GM23248 (cell line): ENCODE results near the gene CKM. TPM values are rescaled to one million over a fixed set of nuclear protein-coding genes. Genes with fewer than 3 reads are reported as not detected.
"Not testable (repeated sequence)": the region's sequence is repeated elsewhere in the genome, so short reads cannot be mapped to it uniquely, and the experiment has no call there.

Experiments
- DNase-seq: peaks from one replicate; pipeline ENCODE4 v3.0.0-alpha.2; 2015
- H2AFZ ChIP-seq: fragments of 200-600 bp; sonication (generic); 2 replicates; pipeline ENCODE4 v1.6.1; 2016; ENCODE audit warnings: antibody characterized with exemption
- H3F3A ChIP-seq: fragments of 200-600 bp; sonication (generic); 2 replicates; pipeline ENCODE4 v1.6.1; 2016; ENCODE audit warnings: mild to moderate bottlenecking, antibody characterized with exemption, mixed run types; ENCODE audit not compliant: insufficient read depth
- H3K27ac ChIP-seq: fragments of 200-600 bp; sonication (generic); 2 replicates; pipeline ENCODE4 v1.5.1; 2016; ENCODE audit warnings: mild to moderate bottlenecking
- H3K27me3 ChIP-seq: fragments of 200-600 bp; sonication (generic); replicated peaks from 2 replicates; pipeline ENCODE4 v1.6.1; 2016; ENCODE audit warnings: mild to moderate bottlenecking; ENCODE audit not compliant: insufficient read depth
- H3K36me3 ChIP-seq: fragments of 200-600 bp; sonication (generic); 2 replicates; pipeline ENCODE4 v1.6.1; 2016; ENCODE audit warnings: low read depth, mild to moderate bottlenecking
- H3K4me1 ChIP-seq: fragments of 200-600 bp; sonication (generic); 2 replicates; pipeline ENCODE4 v1.6.1; 2016; ENCODE audit warnings: mild to moderate bottlenecking; ENCODE audit not compliant: insufficient read depth
- H3K4me2 ChIP-seq: fragments of 200-600 bp; sonication (generic); one replicate; pipeline ENCODE4 v1.6.1; 2016; ENCODE audit warnings: mild to moderate bottlenecking; ENCODE audit not compliant: unreplicated experiment
- H3K4me3 ChIP-seq: fragments of 200-600 bp; sonication (generic); 2 replicates; pipeline ENCODE4 v1.5.1; 2016; ENCODE audit warnings: mild to moderate bottlenecking
- H3K79me2 ChIP-seq: fragments of 200-600 bp; sonication (generic); 2 replicates; pipeline ENCODE4 v1.6.1; 2016; ENCODE audit warnings: mild to moderate bottlenecking; ENCODE audit not compliant: insufficient read depth
- H3K9ac ChIP-seq: fragments of 200-600 bp; sonication (generic); 2 replicates; pipeline ENCODE4 v1.6.1; 2016; ENCODE audit warnings: mild to moderate bottlenecking
- H3K9me2 ChIP-seq: fragments of 200-600 bp; sonication (generic); 2 replicates; pipeline ENCODE4 v1.6.1; 2016; ENCODE audit warnings: mixed run types, mild to moderate bottlenecking, moderate library complexity; ENCODE audit not compliant: insufficient read depth
- H3K9me3 ChIP-seq: fragments of 200-600 bp; sonication (generic); one replicate; pipeline ENCODE4 v1.6.1; 2017; ENCODE audit warnings: low read depth
- H4K20me1 ChIP-seq: fragments of 200-600 bp; sonication (generic); 2 replicates; pipeline ENCODE4 v1.6.0; 2016; ENCODE audit not compliant: insufficient read depth
- EZH2 ChIP-seq: fragments of 200-600 bp; sonication (generic); IDR thresholded peaks from 2 replicates; pipeline ENCODE4 v1.6.1; 2018; ENCODE audit warnings: antibody characterized with exemption, mild to moderate bottlenecking; ENCODE audit not compliant: insufficient read depth, poor library complexity, severe bottlenecking
- EZH2phosphoT487 ChIP-seq: fragments of 200-600 bp; sonication (generic); IDR thresholded peaks from 2 replicates; pipeline ENCODE4 v1.6.1; 2018; ENCODE audit warnings: antibody characterized with exemption, moderate library complexity, mild to moderate bottlenecking, low read depth; ENCODE audit not compliant: insufficient read depth
- WGBS, 2 experiments: methylation state at CpG; one replicate each; pipeline ENCODE4 v1.1.6; 2015 to 2017; ENCODE audit warnings: low lambda C conversion rate in 2 of 2, low coverage in 1 of 2; ENCODE audit errors: missing lambda C conversion rate in 2 of 2; 5-methylcytosine and 5-hydroxymethylcytosine counted together
- in situ Hi-C: fragments of 300-500 bp; cut with MboI; formaldehyde crosslinking; loops from 2 replicates; pipeline ENCODE4 v1.15.0; 2020
- polyA plus RNA-seq: library from polyadenylated mRNA; unstranded; fragments of >200 nt; fragmentation: Nextera tagmentation; extraction: Ambion mirVana; gene quantifications from 2 replicates; pipeline ENCODE4 v1.2.1, GENCODE V29; 2016
- total RNA-seq: library from RNA; depleted of rRNA; stranded (reverse); fragments of >200 nt; shearing (Covaris generic); gene quantifications from 2 replicates; pipeline ENCODE4 v1.2.3, GENCODE V29; 2014

CKM gene
- total and polyA plus RNA-seq, 2 experiments from 2014 or later = not detected

DNA sequence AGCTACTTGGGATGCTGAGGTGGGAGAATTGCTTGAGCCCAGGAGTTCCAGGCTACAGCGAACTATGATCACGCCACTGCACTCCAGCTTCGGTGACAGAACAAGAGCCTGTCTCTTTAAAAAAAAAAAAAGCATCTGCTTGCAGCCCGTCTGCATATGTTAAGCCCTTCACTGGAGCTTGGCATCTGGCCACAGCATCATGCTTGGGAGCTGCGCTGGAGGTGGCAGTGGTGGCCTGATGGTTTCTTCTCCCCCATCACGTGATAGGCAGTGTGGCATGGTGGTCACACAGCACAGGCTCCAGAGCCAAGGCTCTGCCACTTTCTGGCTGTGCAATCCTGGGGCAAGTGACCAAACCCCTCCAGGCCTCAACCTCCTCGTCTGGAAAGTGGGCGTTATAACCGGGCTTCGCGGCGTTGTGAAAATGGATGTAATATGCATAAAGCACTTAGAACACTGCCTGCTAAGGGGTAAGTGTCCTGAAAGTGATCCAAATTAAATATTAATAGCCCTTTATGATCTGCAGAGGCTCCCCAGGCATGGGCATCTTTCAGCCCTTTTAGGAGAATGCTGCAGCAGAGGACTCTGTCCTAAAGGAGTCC is 47.2 kb downstream of the CKM start:
- Histone ChIP-seq H3K9me2 (no peaks in the 10 kb centered on the region), H3K9ac (no peak overlapping the region), H3K4me1 (no peaks in the 10 kb centered on the region), H3K79me2 (no peaks in the 10 kb centered on the region), H3K36me3 (peaks cover 14% of the 10 kb centered on the region; the same call in 1 of the 2 replicates), H3K9me3 (no peaks in the 10 kb centered on the region), H2AFZ (no peak overlapping the region), H3K4me2 (no peak overlapping the region), H3F3A (no peaks in the 10 kb centered on the region), H3K4me3 (no peak overlapping the region), H3K27ac (no peak overlapping the region), H4K20me1 (no peaks in the 10 kb centered on the region), H3K27me3 (no peaks in the 10 kb centered on the region)
- 71 to 74% methylated on average over 12 of the region's 12 CpGs for WGBS, 2 experiments
- no peak for DNase-seq
- in situ Hi-C loops = no loop called here
- TF ChIP-seq EZH2phosphoT487 = no peak
- TF ChIP-seq EZH2 = no peak

DNA sequence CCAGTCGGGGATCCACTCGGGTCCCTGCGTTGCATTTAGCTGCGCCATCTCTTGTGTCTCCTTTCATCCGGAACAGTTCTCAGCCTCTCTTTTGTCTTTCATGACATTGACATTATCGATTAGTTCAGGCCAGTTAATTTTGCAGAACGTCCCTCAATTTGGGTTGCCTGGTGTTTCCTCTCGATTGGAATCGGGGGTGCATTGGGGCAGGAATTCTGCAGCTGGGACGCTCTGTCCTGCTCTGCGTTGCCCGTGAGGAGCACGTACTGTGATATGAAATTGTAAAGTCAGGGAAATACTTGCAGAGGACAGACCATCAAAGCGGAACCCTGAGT is 49.2 kb downstream of the CKM start:
- 93 to 95% methylated on average over 14 of the region's 14 CpGs for WGBS, 2 experiments
- H4K20me1 ChIP-seq = no peaks in the 10 kb centered on the region
- H3K79me2 ChIP-seq = no peaks in the 10 kb centered on the region
- no peak overlapping the region for H3K27ac ChIP-seq
- H3K9me3 ChIP-seq = no peaks in the 10 kb centered on the region
- H3K27me3 ChIP-seq = no peaks in the 10 kb centered on the region
- no peak for TF ChIP-seq EZH2phosphoT487
- no peak for TF ChIP-seq EZH2
- no peaks in the 10 kb centered on the region for H3K9me2 ChIP-seq
- H3K9ac ChIP-seq = no peak overlapping the region
- no peak overlapping the region for H3K4me3 ChIP-seq
- peaks cover 1% of the 10 kb centered on the region; the same call in 1 of the 2 replicates for H3K36me3 ChIP-seq
- no peak overlapping the region for H3K4me2 ChIP-seq
- H2AFZ ChIP-seq = no peak overlapping the region
- H3F3A ChIP-seq = no peaks in the 10 kb centered on the region
- H3K4me1 ChIP-seq = no peaks in the 10 kb centered on the region
- in situ Hi-C loops = no loop called here
- DNase-seq = no peak

DNA sequence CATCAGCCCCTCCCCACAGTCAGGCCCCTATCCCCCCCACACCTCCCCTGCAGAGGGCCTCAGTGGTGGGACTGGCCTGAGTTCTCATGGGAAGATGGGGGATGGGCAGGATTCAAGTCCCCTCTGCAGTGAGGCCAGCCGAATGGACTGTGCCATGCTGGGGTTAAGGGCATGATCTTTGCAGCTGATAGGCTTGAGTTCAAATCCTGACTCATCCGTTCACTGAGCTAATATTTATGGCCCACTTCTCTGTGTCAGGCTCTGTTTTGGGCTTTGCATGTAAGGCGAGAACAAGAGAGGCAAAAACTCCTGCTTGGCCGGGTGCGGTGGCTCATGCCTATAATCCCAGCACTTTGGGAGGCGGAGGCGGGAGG is 51.0 kb downstream of the CKM start:
- in situ Hi-C loops = no loop called here

DNA sequence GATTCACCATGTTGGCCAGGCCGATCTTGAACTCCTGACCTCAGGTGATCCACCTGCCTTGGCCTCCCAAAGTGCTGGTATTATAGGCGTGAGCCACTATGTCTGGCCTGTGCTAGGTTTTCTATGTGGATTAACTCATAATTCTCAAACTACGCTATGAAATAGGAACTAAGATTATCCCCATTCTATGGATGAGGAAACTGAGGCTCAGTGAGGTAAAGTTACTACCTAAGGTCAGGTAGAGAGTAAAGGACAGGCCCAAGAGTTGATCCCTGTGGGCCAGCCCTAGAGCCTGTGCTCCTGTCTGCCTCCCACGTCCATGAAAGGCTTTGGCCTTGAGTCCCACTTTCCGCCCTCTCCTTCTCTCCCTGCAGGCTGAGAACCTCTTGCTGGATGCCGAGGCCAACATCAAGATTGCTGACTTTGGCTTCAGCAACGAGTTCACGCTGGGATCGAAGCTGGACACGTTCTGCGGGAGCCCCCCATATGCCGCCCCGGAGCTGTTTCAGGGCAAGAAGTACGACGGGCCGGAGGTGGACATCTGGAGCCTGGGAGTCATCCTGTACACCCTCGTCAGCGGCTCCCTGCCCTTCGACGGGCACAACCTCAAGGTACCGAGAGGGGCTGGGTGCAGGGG is 51.5 kb downstream of the CKM start:
- no peak overlapping the region for H3K4me3 ChIP-seq
- no peaks in the 10 kb centered on the region for H3F3A ChIP-seq
- H4K20me1 ChIP-seq = no peaks in the 10 kb centered on the region
- peaks cover 6% of the 10 kb centered on the region; the same call in 1 of the 2 replicates for H3K36me3 ChIP-seq
- no peaks in the 10 kb centered on the region for H3K9me3 ChIP-seq
- no peaks in the 10 kb centered on the region for H3K79me2 ChIP-seq
- H3K9ac ChIP-seq = no peak overlapping the region
- H3K9me2 ChIP-seq = no peaks in the 10 kb centered on the region
- no peak overlapping the region for H3K27ac ChIP-seq
- no peak for DNase-seq
- no peak overlapping the region for H2AFZ ChIP-seq
- no peaks in the 10 kb centered on the region for H3K27me3 ChIP-seq
- 82 to 87% methylated on average over 21 of the region's 21 CpGs for WGBS, 2 experiments
- no peak overlapping the region for H3K4me2 ChIP-seq
- in situ Hi-C loops = no loop called here
- no peak for TF ChIP-seq EZH2phosphoT487
- no peak for TF ChIP-seq EZH2
- H3K4me1 ChIP-seq = no peaks in the 10 kb centered on the region

More for the DNA sequence above, 51.0 kb downstream of the CKM start:
- Histone ChIP-seq H3K9me2 (no peaks in the 10 kb centered on the region), H3K9me3 (no peaks in the 10 kb centered on the region), H3K4me2 (no peak overlapping the region), H3K27ac (no peak overlapping the region), H3F3A (no peaks in the 10 kb centered on the region), H3K4me3 (no peak overlapping the region), H3K4me1 (no peaks in the 10 kb centered on the region), H2AFZ (no peak overlapping the region), H3K36me3 (peaks cover 6% of the 10 kb centered on the region; the same call in 1 of the 2 replicates), H4K20me1 (no peaks in the 10 kb centered on the region), H3K79me2 (no peaks in the 10 kb centered on the region), H3K9ac (no peak overlapping the region), H3K27me3 (no peaks in the 10 kb centered on the region)
- TF ChIP-seq EZH2phosphoT487 = no peak
- TF ChIP-seq EZH2 = no peak
- DNase-seq = no peak
- 80 to 82% methylated on average over 7 of the region's 7 CpGs for WGBS, 2 experiments

- H3K4me3 ChIP-seq, H3K27ac ChIP-seq, H3K4me1 ChIP-seq, in situ Hi-C loops, H3K27me3 ChIP-seq, H3K9me2 ChIP-seq, H3K36me3 ChIP-seq, H3K9ac ChIP-seq, DNase-seq, H3K9me3 ChIP-seq, H2AFZ ChIP-seq, H3K4me2 ChIP-seq, H3F3A ChIP-seq, H4K20me1 ChIP-seq, H3K79me2 ChIP-seq: not testable (repeated sequence)
- WGBS, 2 experiments = 91 to 92% methylated on average over 13 of the region's 13 CpGs
These were observed 52.7 kb downstream of the CKM start for GRCh38 chr19:45269939-45270338.
